Right ventricle myocardium superior (tissue), 1 donor: ENCODE results near the gene IL4. TPM values are rescaled to one million over a fixed set of nuclear protein-coding genes. Genes with fewer than 3 reads are reported as not detected.

Experiments used
- ATAC-seq: fragments of 200-7000 bp; cut with Tn5 transposase; one replicate; pipeline ENCODE4 v1.9.1; 2020; ENCODE audit warnings: mild to moderate bottlenecking; ENCODE audit not compliant: poor library complexity
- DNase-seq: peaks from one replicate; pipeline ENCODE4 v3.0.0-alpha.2; 2020
- intact Hi-C: fragments of 100-400 bp; cut with DNase I; formaldehyde crosslinking; loops from one replicate; pipeline ENCODE4 v1.11.2; 2022
- total RNA-seq: library from RNA; stranded (reverse); fragmentation: NEBNext Ultra II Directional; extraction: Animal tissue kit (Norgen Biotek cat#: 25700); gene quantifications from one replicate; pipeline ENCODE4 v1.2.1, GENCODE V29; 2021
- donor health status: DM: no; HTN: yes; CAD: no; lungs with severe emphysema.

The IL4 gene
- total RNA-seq, 1 donor from 2014 or later, result not detected

DNA sequence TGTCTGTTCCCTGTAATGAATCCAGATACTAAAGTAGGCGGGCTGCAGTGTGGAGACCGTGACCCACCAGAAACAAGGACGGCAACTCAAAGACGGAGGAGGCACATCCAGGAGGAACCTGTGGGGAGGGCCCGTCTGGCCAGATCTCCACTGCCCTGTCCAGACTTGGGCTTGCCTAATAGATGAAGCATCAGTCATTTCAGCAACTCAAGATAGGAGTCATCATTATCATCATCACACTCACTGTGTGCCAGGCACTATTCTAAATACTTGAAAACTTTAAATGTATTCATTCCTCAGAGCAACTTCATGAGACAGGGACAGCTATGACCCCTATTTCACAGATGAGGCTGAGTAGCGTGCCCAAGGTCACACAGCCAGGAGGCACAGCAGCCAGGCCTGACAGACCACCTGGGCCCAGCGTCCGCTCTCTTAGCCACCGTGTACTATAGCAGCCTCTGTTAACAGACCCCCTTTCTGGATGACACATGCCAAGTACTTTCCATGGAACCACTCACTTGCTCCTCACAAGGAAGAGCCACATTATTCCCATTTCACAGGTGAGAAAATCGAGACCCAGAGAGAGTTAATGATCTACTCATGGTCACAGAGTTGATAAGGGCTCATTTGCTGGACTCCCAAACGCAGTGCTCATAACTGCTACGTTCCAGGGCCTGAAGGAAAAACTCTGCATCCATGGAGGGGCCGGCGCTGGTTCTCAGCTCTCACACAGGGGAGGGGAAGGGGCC, 4.9 kb upstream of the IL4 start:
- DNase-seq, result no peak
- ATAC-seq, result no peak
- intact Hi-C loops, result no loop called here

DNA sequence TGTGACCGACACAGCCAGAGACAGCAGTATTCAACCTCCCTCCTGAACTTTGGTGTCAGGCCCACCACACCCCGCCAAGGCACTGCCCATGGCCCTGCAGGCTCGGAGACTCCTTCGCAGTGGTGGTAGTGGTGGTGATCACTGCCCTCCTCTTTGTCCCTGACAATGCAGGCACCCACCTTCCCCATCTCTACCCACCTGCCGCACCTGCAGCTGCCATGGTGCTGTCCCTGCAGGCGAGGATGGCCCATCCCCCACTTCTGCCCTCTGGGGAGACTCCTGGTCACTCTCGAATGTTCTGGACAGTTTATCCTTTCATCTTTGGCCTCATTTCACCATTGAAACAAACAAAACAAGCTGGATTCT, 4.4 kb upstream of the IL4 start:
- DNase-seq (no peak), ATAC-seq (no peak)
- intact Hi-C loops, result no loop called here

DNA sequence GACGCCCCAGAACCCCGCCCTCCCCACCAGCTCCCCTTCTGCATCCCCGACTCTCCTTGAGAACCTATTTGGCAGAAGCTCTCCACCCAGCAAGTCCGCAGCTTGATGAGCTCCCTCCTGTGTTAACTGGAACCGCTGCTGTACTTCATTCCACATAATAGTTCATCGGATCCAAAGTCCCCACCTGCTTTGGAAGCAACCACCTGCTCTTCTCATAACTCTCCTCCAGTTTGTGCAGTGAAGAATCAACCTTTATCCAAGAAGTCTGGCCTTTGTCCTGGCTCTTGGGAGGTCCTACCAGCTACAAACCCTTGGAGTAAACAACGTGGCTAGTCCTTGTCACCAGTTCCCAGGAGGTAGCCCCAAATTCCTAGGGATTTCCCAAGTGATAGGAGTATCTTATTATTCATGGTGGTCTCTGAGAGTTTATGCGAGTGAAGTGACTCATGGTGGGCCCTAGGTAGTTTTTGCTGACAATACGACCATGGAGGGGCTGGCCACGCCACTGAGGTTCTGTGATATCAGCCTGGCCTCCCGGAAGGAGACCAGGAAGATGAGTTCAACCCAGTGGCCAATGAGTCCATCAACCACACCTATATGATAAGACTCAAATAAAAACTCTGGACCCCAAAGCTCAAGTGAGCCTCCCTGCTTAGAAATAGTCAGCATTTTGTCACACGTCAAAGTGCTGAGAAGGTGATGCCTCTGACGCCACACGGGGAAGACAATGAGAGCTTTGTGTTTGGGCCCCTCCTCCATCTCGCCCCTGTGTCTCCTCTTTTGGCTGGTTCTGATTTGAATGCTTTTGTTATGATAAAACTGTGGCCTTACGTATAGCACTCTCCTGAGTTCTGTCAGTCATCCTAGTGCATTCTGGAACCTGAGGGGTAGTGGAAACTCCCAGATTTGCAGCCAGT, 3.6 kb upstream of the IL4 start:
- intact Hi-C loops, result no loop called here
- no peak for ATAC-seq
- DNase-seq, result no peak

DNA sequence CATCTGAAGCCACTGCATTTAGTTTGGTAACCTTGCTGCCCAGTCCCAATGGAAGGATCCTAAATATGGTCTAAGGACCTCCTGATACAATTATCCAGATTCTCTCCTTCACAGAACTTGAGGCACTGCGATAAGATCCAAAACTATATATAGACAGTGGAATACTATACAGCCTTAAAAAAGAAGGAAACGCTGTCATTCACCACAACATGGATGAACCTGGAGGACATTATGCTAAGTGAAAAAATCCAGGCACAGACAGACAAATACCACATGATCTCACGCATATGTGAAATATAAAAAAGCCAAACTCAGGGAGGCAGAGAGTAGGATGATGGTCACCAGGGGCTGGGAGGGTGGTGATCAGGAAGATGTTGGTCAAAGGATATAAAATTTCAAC, 2.8 kb upstream of the IL4 start:
- intact Hi-C loops, result no loop called here
- DNase-seq, result no peak
- no peak for ATAC-seq

DNA sequence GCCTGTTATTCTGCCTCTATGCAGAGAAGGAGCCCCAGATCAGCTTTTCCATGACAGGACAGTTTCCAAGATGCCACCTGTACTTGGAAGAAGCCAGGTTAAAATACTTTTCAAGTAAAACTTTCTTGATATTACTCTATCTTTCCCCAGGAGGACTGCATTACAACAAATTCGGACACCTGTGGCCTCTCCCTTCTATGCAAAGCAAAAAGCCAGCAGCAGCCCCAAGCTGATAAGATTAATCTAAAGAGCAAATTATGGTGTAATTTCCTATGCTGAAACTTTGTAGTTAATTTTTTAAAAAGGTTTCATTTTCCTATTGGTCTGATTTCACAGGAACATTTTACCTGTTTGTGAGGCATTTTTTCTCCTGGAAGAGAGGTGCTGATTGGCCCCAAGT, 301 bp upstream of the IL4 start:
- ATAC-seq (no peak), DNase-seq (no peak)
- intact Hi-C loops, result no loop called here

DNA sequence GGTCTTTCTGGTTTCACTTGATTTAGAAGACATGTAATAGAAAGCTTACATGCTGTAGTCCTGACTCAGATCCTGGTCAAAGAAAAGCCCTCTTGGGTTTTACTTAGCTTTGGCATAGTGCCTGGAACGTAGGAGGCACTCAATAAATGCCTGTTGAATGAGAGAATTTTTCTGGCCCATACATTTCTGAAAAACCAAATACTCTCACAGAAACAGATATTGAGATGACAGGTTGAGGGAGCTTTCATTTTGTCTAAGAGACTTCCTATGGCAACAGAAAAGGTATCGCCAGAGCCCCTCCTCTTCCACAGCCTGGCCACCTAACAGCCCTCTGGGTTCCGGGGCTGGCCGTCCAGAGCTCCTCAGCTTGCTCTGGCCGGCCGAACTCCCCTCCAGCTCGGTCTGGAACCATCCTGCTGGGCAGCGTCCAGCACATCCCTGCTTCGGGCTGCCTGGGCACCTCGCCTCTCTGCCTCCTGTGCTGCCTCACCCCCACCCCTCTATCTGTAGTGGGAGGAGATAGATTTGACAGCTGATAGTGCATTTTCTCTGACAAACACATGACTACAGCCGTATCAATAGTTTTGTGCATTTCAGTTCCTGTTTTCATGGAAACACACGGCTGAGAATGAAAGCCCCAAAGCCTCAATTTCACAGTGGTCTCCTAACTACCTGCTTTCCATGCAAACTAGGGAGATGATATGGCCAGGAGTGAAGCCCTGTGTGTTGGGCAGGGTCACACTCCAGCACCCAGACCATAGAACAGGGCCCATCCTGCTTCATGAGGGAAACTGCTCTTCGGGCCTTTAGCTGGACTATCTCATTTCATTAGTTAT, 1.1 kb downstream of the IL4 start:
- ATAC-seq (no peak), DNase-seq (no peak)
- intact Hi-C loops, result no loop called here

DNA sequence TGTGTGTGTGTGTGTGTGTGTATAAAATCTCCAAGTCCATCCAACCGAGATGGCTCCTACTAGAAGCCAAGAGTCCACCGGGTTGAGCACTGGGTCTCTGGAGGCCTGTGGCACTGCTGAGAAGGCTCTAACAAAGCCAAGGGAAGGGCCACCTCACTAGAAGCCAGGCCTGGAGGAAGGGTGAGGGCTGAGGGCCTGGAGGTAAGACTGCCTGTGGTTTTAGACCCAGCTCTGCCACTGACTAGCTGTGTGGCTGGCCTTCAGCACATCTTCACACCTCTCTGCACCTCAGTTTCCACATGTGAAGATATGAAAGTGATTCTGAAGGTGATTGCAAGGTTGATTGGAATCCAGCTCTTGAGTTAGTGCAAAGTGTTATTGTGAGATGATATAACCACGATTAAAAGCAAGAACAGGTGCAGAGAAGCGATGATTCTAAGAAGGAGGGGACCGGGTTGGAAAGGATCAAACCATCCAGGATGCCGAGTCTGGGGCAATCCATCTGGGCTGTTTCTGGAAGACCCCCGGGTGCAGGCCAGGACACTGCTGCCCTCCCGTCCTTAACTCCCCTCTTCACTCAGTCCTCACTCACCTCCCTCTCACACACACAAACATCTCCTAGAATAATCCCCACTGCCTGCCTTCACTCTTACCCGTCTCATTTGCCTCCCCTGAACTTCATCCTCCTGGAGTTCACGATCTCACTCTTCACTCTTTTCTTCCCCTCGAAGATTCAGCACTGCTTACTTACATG, 2.3 kb downstream of the IL4 start:
- intact Hi-C loops, result no loop called here
- no peak for ATAC-seq

DNA sequence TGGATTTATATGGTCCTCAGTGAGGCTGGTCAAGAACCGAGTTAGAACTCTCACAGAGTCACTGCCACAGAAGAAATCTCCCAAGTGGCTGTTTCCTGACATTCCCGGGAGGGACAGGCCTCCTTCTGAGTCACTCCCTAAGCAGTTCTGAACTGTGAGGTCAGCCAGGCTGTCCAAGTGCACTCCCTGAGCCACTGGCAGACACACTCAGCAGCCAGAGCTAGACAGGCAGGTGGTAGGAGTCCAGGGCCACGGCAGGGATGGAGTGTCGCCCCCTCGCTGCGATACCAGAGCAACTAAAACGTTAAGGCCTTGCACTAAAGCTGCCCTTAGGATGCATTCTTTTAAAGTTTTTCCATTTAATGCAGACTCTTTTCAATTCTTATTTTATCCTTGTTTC, 3.4 kb downstream of the IL4 start:
- no peak for DNase-seq
- ATAC-seq, result no peak
- intact Hi-C loops, result no loop called here

More for the DNA sequence above, 2.3 kb downstream of the IL4 start:
- DNase-seq, result no peak

DNA sequence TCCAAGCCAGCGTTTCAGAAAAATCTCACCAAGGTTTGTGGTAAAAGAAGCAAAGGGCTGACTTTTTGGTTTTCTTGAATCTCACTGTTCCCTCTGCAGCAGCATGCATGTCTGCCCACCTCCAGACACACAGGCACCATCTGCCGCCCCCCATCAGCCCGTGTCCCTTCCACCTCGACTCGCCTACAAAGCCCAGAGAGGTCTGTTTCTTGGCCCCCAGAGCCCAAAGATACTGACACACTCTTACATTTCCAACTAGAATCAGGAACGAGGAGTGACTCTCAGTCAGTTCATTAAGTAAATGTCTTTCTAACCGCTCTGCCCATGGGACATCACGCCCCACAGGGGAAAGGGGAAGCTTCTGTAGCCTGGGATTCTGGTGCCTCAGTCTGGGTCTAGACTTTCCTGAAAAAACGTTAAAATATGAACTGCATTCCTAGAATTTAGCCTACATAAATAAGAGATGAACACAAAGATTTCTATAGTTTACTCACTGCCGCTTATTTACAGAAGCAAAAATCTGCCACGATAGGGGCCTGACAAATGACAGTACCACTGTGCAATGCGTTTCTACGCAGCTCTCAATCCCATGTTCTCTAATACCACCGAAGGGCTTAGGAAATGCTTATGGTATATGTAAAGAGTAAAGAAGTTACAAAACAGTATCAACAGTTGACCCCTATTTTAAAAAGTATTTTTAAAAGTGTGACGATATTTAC, 4.1 kb downstream of the IL4 start:
- intact Hi-C loops, result no loop called here
- DNase-seq (no peak), ATAC-seq (no peak)

DNA sequence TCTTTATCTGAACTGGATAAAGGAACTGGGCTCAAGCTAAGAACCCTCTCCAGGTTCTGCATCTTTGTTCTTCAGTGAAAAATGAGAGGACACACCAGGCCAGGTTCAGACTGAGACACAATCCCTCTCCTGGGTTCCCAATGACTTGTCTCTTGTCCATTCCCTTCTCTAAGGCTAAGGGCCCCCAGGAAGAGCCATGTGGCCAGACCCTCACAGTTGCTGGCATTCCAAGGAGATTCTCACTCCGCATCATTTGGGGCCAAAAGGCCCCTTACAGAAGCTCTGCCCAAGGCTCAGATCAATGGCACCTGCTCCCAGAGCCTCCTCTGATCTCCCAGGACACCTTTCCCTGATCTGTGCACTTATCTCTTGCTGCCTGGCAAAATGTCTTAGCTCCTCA, 4.9 kb downstream of the IL4 start:
- ATAC-seq (no peak), DNase-seq (no peak)
- intact Hi-C loops, result no loop called here

DNA sequence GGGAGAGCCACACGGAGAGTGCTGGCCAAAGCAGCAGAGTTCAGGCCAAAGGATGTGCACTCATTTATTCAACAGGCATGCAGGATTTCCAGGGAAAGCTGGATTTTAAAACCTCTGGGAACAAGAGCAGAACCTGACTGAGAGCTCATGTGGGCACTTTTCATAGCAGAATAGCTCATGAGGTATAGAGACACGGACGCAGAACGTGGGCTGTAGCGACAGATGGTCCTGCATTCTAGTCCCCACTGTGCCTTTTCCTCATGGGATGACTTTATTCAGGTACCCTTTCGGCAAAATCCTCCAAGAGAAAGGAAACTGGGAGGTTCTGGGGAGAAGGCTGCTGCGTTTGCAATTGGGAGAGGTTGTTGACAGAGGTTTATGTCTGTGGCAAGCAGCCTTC, 5.4 kb downstream of the IL4 start:
- intact Hi-C loops, result no loop called here
- ATAC-seq, result no peak
- no peak for DNase-seq

DNA sequence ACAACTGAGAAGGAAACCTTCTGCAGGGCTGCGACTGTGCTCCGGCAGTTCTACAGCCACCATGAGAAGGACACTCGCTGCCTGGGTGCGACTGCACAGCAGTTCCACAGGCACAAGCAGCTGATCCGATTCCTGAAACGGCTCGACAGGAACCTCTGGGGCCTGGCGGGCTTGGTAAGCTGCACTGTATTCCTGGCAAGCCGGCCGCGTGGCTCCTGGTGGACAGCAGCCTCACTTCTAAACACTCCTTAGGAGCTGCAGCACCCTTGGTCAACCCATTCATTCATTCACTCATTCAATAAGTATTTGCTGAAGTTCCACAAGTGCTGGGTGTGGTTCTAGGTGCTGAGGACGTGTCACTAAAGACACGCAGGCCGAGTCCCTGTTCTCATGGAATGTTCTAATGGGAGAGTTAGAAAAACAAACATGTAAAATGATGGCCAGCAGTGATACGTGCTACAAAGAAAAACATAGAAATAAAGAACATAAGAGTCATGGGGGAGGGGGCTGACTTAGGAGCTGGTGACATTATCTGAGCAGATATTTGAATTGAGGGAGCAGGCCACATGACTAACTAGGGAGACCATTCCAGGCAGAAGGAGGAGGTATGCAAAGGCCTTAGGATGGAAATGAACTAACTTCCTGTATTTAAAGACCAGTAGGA, 6.1 kb downstream of the IL4 start:
- ATAC-seq, result no peak
- intact Hi-C loops, result no loop called here
- DNase-seq, result no peak

DNA sequence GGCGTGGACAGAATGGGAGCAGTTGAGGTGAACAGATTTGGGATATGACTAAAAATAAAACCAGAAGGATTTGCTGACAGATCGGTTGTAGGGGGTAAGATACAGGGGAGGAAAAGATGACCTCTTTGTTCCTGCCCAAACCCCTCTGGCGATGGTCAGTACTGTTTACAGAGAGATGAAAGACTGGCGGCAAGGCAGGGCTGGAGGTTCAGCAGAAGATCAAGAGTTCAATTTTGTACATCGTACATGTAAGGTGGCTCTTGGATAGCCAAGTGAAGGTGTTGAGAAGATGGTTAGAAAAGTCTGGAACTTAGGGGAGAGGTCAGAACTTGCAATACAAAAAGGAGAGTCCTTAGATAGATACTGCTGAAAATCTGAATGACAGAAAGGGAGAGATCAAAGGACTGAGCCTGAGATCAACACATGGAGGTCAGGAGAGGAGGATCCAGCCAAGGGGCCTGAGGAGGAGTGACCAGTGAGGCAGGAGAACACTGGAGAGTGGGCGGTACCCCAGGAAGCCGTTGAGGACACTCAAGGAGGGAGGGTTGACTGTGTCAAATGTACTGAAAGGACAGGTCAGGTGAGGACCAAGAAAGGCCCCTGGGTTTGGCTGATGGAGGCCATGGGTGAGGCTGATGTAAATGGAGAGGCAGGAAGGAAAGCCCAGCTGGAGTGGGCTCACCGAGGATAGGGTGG, 7.1 kb downstream of the IL4 start:
- intact Hi-C loops, result no loop called here
- DNase-seq (no peak), ATAC-seq (no peak)

DNA sequence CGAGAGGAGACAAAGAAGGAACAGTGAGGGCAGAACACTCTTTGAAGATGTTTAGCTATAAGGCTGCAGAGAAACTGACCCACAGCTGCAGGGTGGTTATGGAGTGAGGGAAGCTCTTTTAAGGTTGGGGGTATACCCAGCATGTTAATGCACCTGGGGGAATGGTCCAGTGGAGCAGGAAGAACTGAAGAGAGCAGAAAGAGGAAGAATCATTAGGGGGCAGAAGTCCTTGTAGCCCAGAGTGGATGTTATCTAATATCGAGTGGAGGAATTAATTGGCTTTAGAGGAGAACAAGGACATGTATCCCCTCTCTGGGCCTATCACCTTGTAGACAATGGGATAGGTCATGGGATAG, 7.7 kb downstream of the IL4 start:
- intact Hi-C loops, result no loop called here
- ATAC-seq, result no peak
- DNase-seq, result no peak

DNA sequence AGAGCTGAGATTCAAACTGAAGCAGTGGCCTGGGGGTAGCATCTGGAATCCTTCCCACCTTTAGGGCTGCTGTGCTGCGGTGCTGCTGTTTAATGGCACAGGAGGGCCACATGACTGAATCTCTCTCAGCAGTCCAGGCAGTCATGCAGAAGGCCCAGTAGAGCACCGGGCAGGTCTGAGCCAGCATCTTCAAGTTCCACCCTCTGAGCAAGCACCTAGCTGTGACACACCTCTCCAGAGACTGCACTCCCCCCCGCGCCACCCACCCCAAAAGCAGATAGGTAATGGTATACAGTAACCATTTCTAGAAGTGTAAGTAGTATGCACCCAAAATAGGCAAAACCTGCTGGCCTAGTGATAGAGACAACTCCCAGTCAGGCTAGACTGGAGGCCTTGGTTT, 8.2 kb downstream of the IL4 start:
- ATAC-seq (no peak), DNase-seq (no peak)
- intact Hi-C loops, result no loop called here

DNA sequence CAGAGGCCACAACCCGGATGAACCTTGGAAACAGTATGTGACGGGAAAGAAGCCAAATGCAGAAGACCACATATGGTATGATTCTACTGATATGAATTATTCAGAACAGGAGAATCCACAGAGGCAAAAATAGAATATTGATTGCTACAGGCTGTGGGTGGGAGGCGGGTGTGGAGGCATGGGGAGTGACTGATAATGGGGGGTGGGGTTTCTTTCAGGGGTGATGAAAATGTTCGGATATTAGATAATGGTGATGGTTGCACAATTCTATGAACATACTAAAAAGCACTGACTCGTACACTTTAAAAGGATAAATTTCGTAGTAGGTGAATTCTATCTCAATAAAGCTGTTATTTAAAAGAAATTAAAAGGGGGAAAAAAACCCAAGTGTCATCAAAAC, 10.7 kb downstream of the IL4 start:
- DNase-seq, result no peak
- intact Hi-C loops, result no loop called here
- ATAC-seq, result no peak
